ENCODE measurements around the gene PLD6.

PLD6 gene

DNA sequence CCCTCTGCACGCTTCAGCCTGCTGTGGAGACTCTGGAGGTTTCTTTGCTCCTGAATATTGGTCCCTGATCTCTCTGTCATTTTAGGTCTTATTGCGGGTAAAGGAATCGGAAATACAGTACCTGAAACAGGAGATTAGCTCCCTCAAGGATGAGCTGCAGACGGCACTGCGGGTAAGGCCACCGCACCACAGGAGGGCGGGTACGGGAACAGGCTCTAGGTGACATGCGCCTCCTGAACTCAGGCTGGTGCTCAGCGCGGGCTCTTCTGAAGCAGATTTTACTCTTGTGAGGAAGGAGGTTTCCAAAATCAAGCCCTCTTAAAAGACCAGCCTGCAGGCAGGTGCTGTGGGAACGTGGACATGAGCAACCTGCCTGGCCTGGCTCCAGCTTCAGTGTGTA, 29.8 kb downstream of the PLD6 start:
- Histone ChIP-seq H3K36me3 (ENCODE audit: control insufficient read depth, insufficient read depth, low read length) (peaks cover 45% of the 10 kb centered on the region), H3K27me3 (replicated peaks; ENCODE audit: control insufficient read depth, insufficient read depth, low read length) (no peaks in the 10 kb centered on the region), H3K4me3 (replicated peaks; ENCODE audit: low read depth, low read length) (no peak overlapping the region)
- no peak for DNase-seq (ENCODE audit: extremely low read depth, insufficient read length)
- TF ChIP-seq, protein P1, sequence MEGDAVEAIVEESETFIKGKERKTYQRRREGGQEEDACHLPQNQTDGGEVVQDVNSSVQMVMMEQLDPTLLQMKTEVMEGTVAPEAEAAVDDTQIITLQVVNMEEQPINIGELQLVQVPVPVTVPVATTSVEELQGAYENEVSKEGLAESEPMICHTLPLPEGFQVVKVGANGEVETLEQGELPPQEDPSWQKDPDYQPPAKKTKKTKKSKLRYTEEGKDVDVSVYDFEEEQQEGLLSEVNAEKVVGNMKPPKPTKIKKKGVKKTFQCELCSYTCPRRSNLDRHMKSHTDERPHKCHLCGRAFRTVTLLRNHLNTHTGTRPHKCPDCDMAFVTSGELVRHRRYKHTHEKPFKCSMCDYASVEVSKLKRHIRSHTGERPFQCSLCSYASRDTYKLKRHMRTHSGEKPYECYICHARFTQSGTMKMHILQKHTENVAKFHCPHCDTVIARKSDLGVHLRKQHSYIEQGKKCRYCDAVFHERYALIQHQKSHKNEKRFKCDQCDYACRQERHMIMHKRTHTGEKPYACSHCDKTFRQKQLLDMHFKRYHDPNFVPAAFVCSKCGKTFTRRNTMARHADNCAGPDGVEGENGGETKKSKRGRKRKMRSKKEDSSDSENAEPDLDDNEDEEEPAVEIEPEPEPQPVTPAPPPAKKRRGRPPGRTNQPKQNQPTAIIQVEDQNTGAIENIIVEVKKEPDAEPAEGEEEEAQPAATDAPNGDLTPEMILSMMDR (IDR thresholded peaks at IDR 0.05; ENCODE audit: insufficient read depth, low read length, poor library complexity, severe bottlenecking) = no peak

GRCh38 chr17:17175917-17176316, 30.2 kb downstream of the PLD6 start:
- no peak overlapping the region for H3K4me3 ChIP-seq (replicated peaks; ENCODE audit: low read depth, low read length)
- no peak for DNase-seq (ENCODE audit: extremely low read depth, insufficient read length)
- H3K27me3 ChIP-seq (replicated peaks; ENCODE audit: control insufficient read depth, insufficient read depth, low read length) = no peaks in the 10 kb centered on the region
- TF ChIP-seq, protein P1 (IDR thresholded peaks at IDR 0.05; ENCODE audit: insufficient read depth, low read length, poor library complexity, severe bottlenecking) = no peak
- H3K36me3 ChIP-seq (ENCODE audit: control insufficient read depth, insufficient read depth, low read length) = peaks cover 47% of the 10 kb centered on the region

DNA sequence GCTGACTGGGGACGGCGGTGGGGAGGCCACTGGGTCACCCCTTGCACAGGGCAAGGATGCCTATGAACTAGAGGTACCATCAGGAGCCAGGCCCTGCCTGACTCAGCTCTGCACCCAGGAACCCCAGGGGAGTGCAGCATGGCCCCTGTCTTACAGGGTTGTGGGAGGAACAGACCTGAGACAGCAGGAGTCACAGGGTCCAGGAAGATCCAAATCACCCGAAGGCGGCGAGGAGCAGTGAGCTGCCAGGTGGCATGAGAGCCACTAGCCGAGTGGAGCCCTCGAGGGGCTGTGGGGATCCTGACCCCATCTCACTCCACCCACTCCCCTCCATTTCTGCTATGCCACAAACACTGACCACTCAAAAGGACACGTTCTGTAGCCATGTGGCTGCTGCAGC, 30.8 kb downstream of the PLD6 start:
- DNase-seq (ENCODE audit: extremely low read depth, insufficient read length) = no peak
- H3K36me3 ChIP-seq (ENCODE audit: control insufficient read depth, insufficient read depth, low read length) = peaks cover 42% of the 10 kb centered on the region
- TF ChIP-seq, protein P1 (IDR thresholded peaks at IDR 0.05; ENCODE audit: insufficient read depth, low read length, poor library complexity, severe bottlenecking) = no peak

GRCh38 chr17:17173921-17174320, 32.2 kb downstream of the PLD6 start:
- TF ChIP-seq, protein P1 (IDR thresholded peaks at IDR 0.05; ENCODE audit: insufficient read depth, low read length, poor library complexity, severe bottlenecking) = no peak
- H3K4me3 ChIP-seq (replicated peaks; ENCODE audit: low read depth, low read length) = no peak overlapping the region
- no peaks in the 10 kb centered on the region for H3K27me3 ChIP-seq (replicated peaks; ENCODE audit: control insufficient read depth, insufficient read depth, low read length)
- no peak for DNase-seq (ENCODE audit: extremely low read depth, insufficient read length)
- H3K36me3 ChIP-seq (ENCODE audit: control insufficient read depth, insufficient read depth, low read length) = peaks cover 44% of the 10 kb centered on the region

More for the DNA sequence above, 30.8 kb downstream of the PLD6 start:
- no peak overlapping the region for H3K4me3 ChIP-seq (replicated peaks; ENCODE audit: low read depth, low read length)
- H3K27me3 ChIP-seq (replicated peaks; ENCODE audit: control insufficient read depth, insufficient read depth, low read length) = no peaks in the 10 kb centered on the region

DNA sequence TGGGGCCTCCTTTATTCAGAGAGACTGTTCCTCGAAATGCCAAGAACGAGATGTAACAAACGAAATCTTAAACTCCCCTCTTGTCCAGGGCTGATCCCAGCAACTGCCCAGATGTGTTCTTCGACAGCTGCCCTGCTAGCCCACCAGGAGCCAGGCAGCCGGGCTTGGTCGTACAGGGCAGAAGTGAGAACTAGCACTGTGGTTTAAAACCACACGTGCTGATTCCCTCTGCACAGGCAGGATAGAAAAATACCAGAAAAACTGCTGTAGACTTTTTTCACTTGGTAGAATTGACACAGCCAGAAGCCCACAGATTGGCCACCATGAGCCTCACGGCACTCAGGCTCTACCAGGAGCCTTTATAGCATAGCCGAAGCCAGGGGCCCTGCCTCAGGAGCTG, 33.1 kb downstream of the PLD6 start:
- TF ChIP-seq, protein P1 (IDR thresholded peaks at IDR 0.05; ENCODE audit: insufficient read depth, low read length, poor library complexity, severe bottlenecking) = no peak
- Histone ChIP-seq H3K36me3 (ENCODE audit: control insufficient read depth, insufficient read depth, low read length) (peaks cover 46% of the 10 kb centered on the region), H3K4me3 (replicated peaks; ENCODE audit: low read depth, low read length) (no peak overlapping the region), H3K27me3 (replicated peaks; ENCODE audit: control insufficient read depth, insufficient read depth, low read length) (no peaks in the 10 kb centered on the region)
- no peak for DNase-seq (ENCODE audit: extremely low read depth, insufficient read length)

Data from GM06990 (cell line).